ENCODE data around the gene PROSER3.

PROSER3 gene
- total RNA-seq = 9.9 to 34.1 (median 16.8) reads per million in 9 experiments

- Mint-ChIP-seq H3K27me3 (peaks cover 0 to 7% of the 10 kb centered on the region in 2 donors), H3K27ac (peak within 1 kb of the TSS; percentile 96 to 97)
Measured at GRCh38 chr19:35757749-35758608, at the start of gene PROSER3. Gene PROSER3 (plus strand): TSS chr19:35758176. CDS start chr19:35758216, 40 bp downstream.

GRCh38 chr19:35708391-35708790, 49.6 kb upstream of the PROSER3 start:
- H3K27me3 Mint-ChIP-seq = peaks cover 0 to under 1% of the 10 kb centered on the region in 2 donors
- ATAC-seq (replicated peaks) (no peak), DNase-seq (no peak)
- H3K9me3 Mint-ChIP-seq = no peaks in the 10 kb centered on the region
- H3K27ac Mint-ChIP-seq = no peak overlapping the region
- H3K4me3 Mint-ChIP-seq = no peak overlapping the region
- no peaks in the 10 kb centered on the region for H3K36me3 Mint-ChIP-seq (ENCODE audit: insufficient read depth)
- peaks cover 18 to 24% of the 10 kb centered on the region in 2 donors for H3K4me1 Mint-ChIP-seq (ENCODE audit: low read depth in 2 of 2)

More at GRCh38 chr19:35757749-35758608, at the start of gene PROSER3:
- Mint-ChIP-seq H3K36me3 (ENCODE audit: insufficient read depth) (peaks cover 23% of the 10 kb centered on the region), H3K9me3 (no peaks in the 10 kb centered on the region), H3K4me1 (ENCODE audit: low read depth in 2 of 2) (peaks cover 27 to 38% of the 10 kb centered on the region in 2 donors), H3K4me3 (peak within 1 kb of the TSS; percentile 93 to 94)
- peak; percentile 98 to 99 (median 99) for DNase-seq
- ATAC-seq (replicated peaks) = peak; percentile 95

GRCh38 chr19:35710784-35711723, 46.9 kb upstream of the PROSER3 start:
- H3K4me1 Mint-ChIP-seq (ENCODE audit: low read depth in 2 of 2) = peaks cover 39 to 45% of the 10 kb centered on the region in 2 donors
- H3K9me3 Mint-ChIP-seq = no peaks in the 10 kb centered on the region
- ATAC-seq (replicated peaks) (peak; percentile 15), DNase-seq (no peak)
- H3K36me3 Mint-ChIP-seq (ENCODE audit: insufficient read depth) = peaks cover 9% of the 10 kb centered on the region
- H3K27ac Mint-ChIP-seq = peak overlapping the region; percentile 87 to 93
- peaks cover 0 to 7% of the 10 kb centered on the region in 2 donors for H3K27me3 Mint-ChIP-seq
- H3K4me3 Mint-ChIP-seq = peak overlapping the region; percentile 35 to 65

- Mint-ChIP-seq H3K4me1 (ENCODE audit: low read depth in 2 of 2) (peaks cover 48 to 53% of the 10 kb centered on the region in 2 donors), H3K9me3 (no peaks in the 10 kb centered on the region), H3K27me3 (peaks cover 0 to 7% of the 10 kb centered on the region in 2 donors), H3K4me3 (peak overlapping the region; percentile 78 to 89), H3K36me3 (ENCODE audit: insufficient read depth) (peaks cover 18% of the 10 kb centered on the region), H3K27ac (peak overlapping the region; percentile 93 to 94)
- peak; percentile 21 to 44 (median 27) for DNase-seq
- ATAC-seq (replicated peaks) = peak; percentile 18
Measured at GRCh38 chr19:35712567-35713505, 45.1 kb upstream of the PROSER3 start.

- ATAC-seq (replicated peaks) (no peak), DNase-seq (no peak)
- H3K36me3 Mint-ChIP-seq (ENCODE audit: insufficient read depth) = peaks cover 18% of the 10 kb centered on the region
- peak overlapping the region; percentile 93 to 94 for H3K27ac Mint-ChIP-seq
- H3K9me3 Mint-ChIP-seq = no peaks in the 10 kb centered on the region
- H3K27me3 Mint-ChIP-seq = peaks cover 0 to 7% of the 10 kb centered on the region in 2 donors
- H3K4me1 Mint-ChIP-seq (ENCODE audit: low read depth in 2 of 2) = peaks cover 49 to 54% of the 10 kb centered on the region in 2 donors
- H3K4me3 Mint-ChIP-seq = peak overlapping the region; percentile 78 to 89
Measured at GRCh38 chr19:35713506-35713850, 44.5 kb upstream of the PROSER3 start.

GRCh38 chr19:35713904-35714495, 44.0 kb upstream of the PROSER3 start:
- Mint-ChIP-seq H3K4me1 (ENCODE audit: low read depth in 2 of 2) (peaks cover 50 to 58% of the 10 kb centered on the region in 2 donors), H3K4me3 (peak overlapping the region; percentile 78 to 89), H3K27me3 (peaks cover 0 to 7% of the 10 kb centered on the region in 2 donors), H3K36me3 (ENCODE audit: insufficient read depth) (peaks cover 18% of the 10 kb centered on the region), H3K27ac (peak overlapping the region; percentile 93 to 94), H3K9me3 (no peaks in the 10 kb centered on the region)
- DNase-seq (no peak), ATAC-seq (replicated peaks) (no peak)

- H3K27me3 Mint-ChIP-seq = peaks cover 0 to 7% of the 10 kb centered on the region in 2 donors
- no peak for DNase-seq
- no peaks in the 10 kb centered on the region for H3K9me3 Mint-ChIP-seq
- peak overlapping the region; percentile 78 to 89 for H3K4me3 Mint-ChIP-seq
- ATAC-seq (replicated peaks) = no peak
- peak overlapping the region; percentile 93 to 94 for H3K27ac Mint-ChIP-seq
- H3K4me1 Mint-ChIP-seq (ENCODE audit: low read depth in 2 of 2) = peaks cover 56 to 63% of the 10 kb centered on the region in 2 donors
- H3K36me3 Mint-ChIP-seq (ENCODE audit: insufficient read depth) = peaks cover 18% of the 10 kb centered on the region
Measured at GRCh38 chr19:35714601-35715354, 43.2 kb upstream of the PROSER3 start.

GRCh38 chr19:35715355-35715809, 42.6 kb upstream of the PROSER3 start:
- Mint-ChIP-seq H3K9me3 (no peaks in the 10 kb centered on the region), H3K27me3 (peaks cover 0 to 7% of the 10 kb centered on the region in 2 donors), H3K4me1 (ENCODE audit: low read depth in 2 of 2) (peaks cover 58 to 63% of the 10 kb centered on the region in 2 donors), H3K4me3 (peak overlapping the region in 1 of 2 donors; percentile 89), H3K36me3 (ENCODE audit: insufficient read depth) (peaks cover 22% of the 10 kb centered on the region), H3K27ac (peak overlapping the region; percentile 91 to 96)
- ATAC-seq (replicated peaks) (no peak), DNase-seq (no peak)

- ATAC-seq (replicated peaks) (no peak), DNase-seq (no peak)
- H3K4me1 Mint-ChIP-seq (ENCODE audit: low read depth in 2 of 2) = peaks cover 55 to 61% of the 10 kb centered on the region in 2 donors
- H3K36me3 Mint-ChIP-seq (ENCODE audit: insufficient read depth) = peaks cover 28% of the 10 kb centered on the region
- peak overlapping the region; percentile 89 to 91 for H3K4me3 Mint-ChIP-seq
- peaks cover 0 to 7% of the 10 kb centered on the region in 2 donors for H3K27me3 Mint-ChIP-seq
- H3K9me3 Mint-ChIP-seq = no peaks in the 10 kb centered on the region
- H3K27ac Mint-ChIP-seq = peak overlapping the region; percentile 91 to 96
Measured at GRCh38 chr19:35715981-35716800, 41.8 kb upstream of the PROSER3 start.

GRCh38 chr19:35716801-35717664, 40.9 kb upstream of the PROSER3 start:
- H3K9me3 Mint-ChIP-seq = no peaks in the 10 kb centered on the region
- DNase-seq = peak; percentile 92 to 96 (median 94)
- peaks cover 0 to 7% of the 10 kb centered on the region in 2 donors for H3K27me3 Mint-ChIP-seq
- peaks cover 51 to 62% of the 10 kb centered on the region in 2 donors for H3K4me1 Mint-ChIP-seq (ENCODE audit: low read depth in 2 of 2)
- H3K27ac Mint-ChIP-seq = peak overlapping the region; percentile 91 to 96
- H3K36me3 Mint-ChIP-seq (ENCODE audit: insufficient read depth) = peaks cover 37% of the 10 kb centered on the region
- H3K4me3 Mint-ChIP-seq = peak overlapping the region; percentile 89 to 91
- peak; percentile 81 for ATAC-seq (replicated peaks)

Measured in effector memory CD8-positive, alpha-beta T cell (primary cell).